Mesendoderm (in vitro differentiated cells): ENCODE measurements around the gene MAG.
A peak's percentile ranks its signal among the peaks of the same experiment; 100 is the strongest.

Source experiments
- DNase-seq: peaks from one replicate; pipeline ENCODE4 v3.0.0; 2013
- H2AK5ac ChIP-seq: 2 replicates; pipeline ENCODE4 v1.6.1; 2013; ENCODE audit warnings: low read length, inconsistent platforms
- H2BK120ac ChIP-seq: 2 replicates; pipeline ENCODE4 v1.6.1; 2013; ENCODE audit warnings: low read depth, mild to moderate bottlenecking, low read length, moderate library complexity, mixed read lengths
- H2BK15ac ChIP-seq: replicated peaks from 2 replicates; pipeline ENCODE4 v1.6.1; 2013; ENCODE audit warnings: low read depth, mild to moderate bottlenecking, moderate library complexity
- H2BK5ac ChIP-seq: 2 replicates; pipeline ENCODE4 v1.6.1; 2013; ENCODE audit warnings: low read length, inconsistent platforms
- H3K18ac ChIP-seq: 2 replicates; pipeline ENCODE4 v1.6.1; 2013; ENCODE audit warnings: mild to moderate bottlenecking, low read length, mixed read lengths
- H3K23ac ChIP-seq: one replicate; pipeline ENCODE4 v1.6.1; 2013; ENCODE audit warnings: low read length
- H3K27ac ChIP-seq: 2 replicates; pipeline ENCODE4 v1.5.1; 2013; ENCODE audit warnings: low read depth, mild to moderate bottlenecking, inconsistent platforms, low read length, moderate library complexity
- H3K27me3 ChIP-seq: 2 replicates; pipeline ENCODE4 v1.6.1; 2013; ENCODE audit warnings: low read length, control low read depth, mild to moderate bottlenecking, inconsistent platforms; ENCODE audit not compliant: insufficient read depth, poor library complexity
- H3K36me3 ChIP-seq: 2 replicates; pipeline ENCODE4 v1.6.1; 2013; ENCODE audit warnings: low read length, inconsistent platforms; ENCODE audit not compliant: control insufficient read depth, insufficient read depth
- H3K4ac ChIP-seq: one replicate; pipeline ENCODE4 v1.6.1; 2013; ENCODE audit warnings: low read depth, mild to moderate bottlenecking, low read length, moderate library complexity
- H3K4me1 ChIP-seq: 2 replicates; pipeline ENCODE4 v1.6.1; 2013; ENCODE audit warnings: low read depth, low read length, inconsistent platforms; ENCODE audit not compliant: control insufficient read depth
- H3K4me2 ChIP-seq: 2 replicates; pipeline ENCODE4 v1.6.1; 2013; ENCODE audit warnings: low read length
- H3K4me3 ChIP-seq: 2 replicates; pipeline ENCODE4 v1.5.1; 2013; ENCODE audit warnings: mild to moderate bottlenecking, low read length
- H3K56ac ChIP-seq: one replicate; pipeline ENCODE4 v1.6.1; 2013; ENCODE audit warnings: low read length
- H3K79me1 ChIP-seq: 2 replicates; pipeline ENCODE4 v1.6.1; 2013; ENCODE audit warnings: low read length, inconsistent platforms
- H3K79me2 ChIP-seq: 2 replicates; pipeline ENCODE4 v1.6.1; 2013; ENCODE audit warnings: mild to moderate bottlenecking, low read length; ENCODE audit not compliant: control insufficient read depth, insufficient read depth
- H3K9ac ChIP-seq: 2 replicates; pipeline ENCODE4 v1.6.1; 2013; ENCODE audit warnings: low read length, inconsistent platforms
- H4K5ac ChIP-seq: one replicate; pipeline ENCODE4 v1.6.1; 2013; ENCODE audit warnings: low read length
- H4K8ac ChIP-seq: one replicate; pipeline ENCODE4 v1.6.1; 2013; ENCODE audit warnings: low read depth, mild to moderate bottlenecking, control low read depth, low read length, moderate library complexity
- WGBS: extraction: QIAGEN DNeasy Blood & Tissue Kit; methylation state at CpG from one replicate; pipeline ENCODE4 v1.1.7; 2013; ENCODE audit warnings: low lambda C conversion rate, missing lambda C conversion rate; ENCODE audit not compliant: insufficient coverage; ENCODE audit errors: extremely low coverage; 5-methylcytosine and 5-hydroxymethylcytosine counted together

MAG gene

DNA sequence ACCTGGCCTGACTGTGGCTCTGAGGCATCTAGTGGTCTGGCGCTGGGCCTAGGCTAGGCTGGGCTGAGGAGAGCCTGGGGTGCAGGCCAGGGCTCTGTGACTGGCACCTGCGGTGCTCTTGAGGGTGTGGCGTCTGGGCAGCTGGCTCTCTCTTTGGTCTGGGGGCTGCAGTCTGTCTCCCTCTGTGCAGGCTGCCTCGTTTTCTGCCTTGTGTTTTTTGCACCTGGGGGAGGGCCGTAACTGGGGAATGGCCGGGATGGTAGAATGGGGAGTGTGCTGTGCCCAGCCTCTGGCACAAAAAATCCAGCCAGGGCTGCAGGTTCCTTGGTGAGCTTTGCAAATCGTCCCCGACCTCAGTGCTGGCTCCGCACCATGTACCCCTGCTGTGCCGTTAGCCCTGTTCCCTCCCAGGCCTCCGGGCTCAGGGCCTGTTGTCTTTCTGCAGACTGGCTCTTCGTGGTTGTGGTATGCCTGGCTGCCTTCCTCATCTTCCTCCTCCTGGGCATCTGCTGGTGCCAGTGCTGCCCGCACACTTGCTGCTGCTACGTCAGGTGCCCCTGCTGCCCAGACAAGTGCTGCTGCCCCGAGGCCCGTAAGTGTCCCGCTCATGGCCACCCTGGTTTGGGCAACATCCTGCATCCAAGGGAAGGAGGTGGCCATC is 29.7 kb upstream of the MAG start:
- WGBS, result no CpG with 5 or more reads among the region's 17 CpGs

DNA sequence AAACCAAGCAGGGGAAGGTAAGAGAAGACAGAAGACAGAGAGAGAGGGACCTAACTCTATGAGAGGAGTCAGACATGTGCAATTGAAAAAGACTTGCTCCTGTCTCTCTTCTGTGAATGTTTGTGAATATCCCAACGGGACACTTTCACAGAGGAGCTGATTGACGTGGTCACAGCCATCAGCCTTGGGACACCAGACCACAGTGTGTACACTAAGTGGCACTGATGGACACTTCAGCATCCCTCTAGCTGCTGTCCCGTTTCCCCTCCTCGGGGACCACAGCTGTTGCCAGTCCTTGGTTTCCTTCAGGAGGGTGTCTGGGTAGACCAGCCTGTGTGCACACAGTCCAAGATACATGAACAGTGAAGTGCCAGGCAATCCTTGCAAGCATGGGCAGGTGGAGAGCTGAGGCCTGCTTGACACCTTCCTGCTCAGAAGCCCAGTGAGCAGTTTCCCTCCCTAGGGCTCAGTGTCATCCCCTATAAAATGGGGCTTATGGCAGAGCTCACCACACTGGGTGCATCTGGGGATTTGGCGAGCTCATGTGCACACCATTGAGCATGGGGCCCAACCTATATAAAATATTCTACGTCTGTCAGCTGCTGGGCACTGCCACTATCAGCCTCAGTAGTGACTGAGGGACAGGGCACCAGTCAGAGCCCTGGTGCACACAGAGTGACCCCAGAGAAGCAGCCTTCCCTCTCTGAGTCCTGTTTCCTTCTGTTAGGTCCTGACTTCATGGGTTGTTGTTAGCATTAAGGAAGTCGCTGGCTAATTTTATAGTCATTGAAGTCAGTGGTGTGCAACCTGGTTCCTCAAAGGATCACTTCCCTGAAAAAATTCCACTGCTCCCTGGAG is 27.5 kb upstream of the MAG start:
- no peak overlapping the region for H3K23ac ChIP-seq
- H2BK15ac ChIP-seq, result no peak overlapping the region
- H3K79me2 ChIP-seq, result no peaks in the 10 kb centered on the region
- H3K18ac ChIP-seq, result no peak overlapping the region
- no peak for DNase-seq
- no peak overlapping the region for H2BK5ac ChIP-seq
- H3K9ac ChIP-seq, result no peak overlapping the region
- no peak overlapping the region for H3K4me3 ChIP-seq
- H3K27me3 ChIP-seq, result no peaks in the 10 kb centered on the region
- no peak overlapping the region for H3K4ac ChIP-seq
- H3K27ac ChIP-seq, result no peak overlapping the region
- H3K4me1 ChIP-seq, result no peaks in the 10 kb centered on the region
- no peak overlapping the region for H4K5ac ChIP-seq
- no peak overlapping the region for H2BK120ac ChIP-seq
- H4K8ac ChIP-seq, result no peak overlapping the region
- WGBS, result no CpG with 5 or more reads among the region's 7 CpGs
- H3K4me2 ChIP-seq, result no peak overlapping the region
- peaks cover 12% of the 10 kb centered on the region for H3K36me3 ChIP-seq
- no peak overlapping the region for H2AK5ac ChIP-seq
- no peak overlapping the region for H3K56ac ChIP-seq
- H3K79me1 ChIP-seq, result peaks cover 3% of the 10 kb centered on the region

More for the DNA sequence above, 29.7 kb upstream of the MAG start:
- Histone ChIP-seq H3K36me3 (peaks cover 12% of the 10 kb centered on the region), H3K18ac (no peak overlapping the region), H3K27ac (no peak overlapping the region), H2AK5ac (no peak overlapping the region), H2BK15ac (no peak overlapping the region), H2BK120ac (no peak overlapping the region), H3K23ac (no peak overlapping the region), H3K56ac (no peak overlapping the region), H3K4ac (no peak overlapping the region), H2BK5ac (no peak overlapping the region), H3K27me3 (no peaks in the 10 kb centered on the region), H3K4me2 (no peak overlapping the region), H3K79me2 (no peaks in the 10 kb centered on the region), H3K4me3 (no peak overlapping the region), H4K8ac (no peak overlapping the region), H3K4me1 (no peaks in the 10 kb centered on the region), H3K79me1 (peaks cover 5% of the 10 kb centered on the region), H3K9ac (no peak overlapping the region), H4K5ac (no peak overlapping the region)
- no peak for DNase-seq

DNA sequence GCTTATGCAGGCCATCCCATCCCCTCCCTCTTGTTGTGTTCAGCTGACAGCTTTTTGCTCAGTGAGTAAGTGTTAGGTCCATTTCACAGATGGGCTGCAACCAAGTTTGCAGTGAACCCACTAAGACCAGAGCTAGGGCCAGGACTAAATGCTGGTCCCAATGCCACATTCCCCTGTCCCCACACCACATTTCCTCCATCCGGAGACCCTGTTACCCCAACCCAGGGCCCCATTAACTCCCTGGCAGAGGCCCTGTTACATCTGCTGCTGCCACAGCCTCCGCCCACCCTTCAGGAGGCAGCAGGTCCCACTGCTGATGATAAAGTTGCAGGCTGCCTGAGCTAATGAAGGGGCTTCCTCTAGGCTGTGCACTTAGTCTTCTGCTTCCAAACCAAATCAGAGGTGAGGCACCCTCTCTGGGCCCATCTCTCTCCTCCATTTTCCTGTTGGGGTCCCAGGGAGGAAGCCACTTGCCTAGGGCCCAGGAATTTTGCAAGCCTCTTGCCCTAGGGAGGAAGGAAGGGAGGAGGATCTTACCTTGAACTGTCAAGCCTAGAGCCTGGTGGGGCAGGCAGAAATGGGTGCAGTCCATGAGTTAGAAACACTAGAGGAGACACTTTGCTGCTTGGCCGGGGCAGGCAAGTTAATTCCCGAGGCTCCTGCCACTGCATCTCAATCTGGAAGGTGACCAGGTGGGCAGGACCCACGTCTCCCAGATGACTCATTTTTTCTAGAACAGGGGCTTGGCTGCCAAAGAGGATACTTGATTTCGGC is 26.6 kb upstream of the MAG start:
- H3K4me3 ChIP-seq, result no peak overlapping the region
- no peak overlapping the region for H2AK5ac ChIP-seq
- DNase-seq, result no peak
- no peak overlapping the region for H3K56ac ChIP-seq
- H3K4me2 ChIP-seq, result no peak overlapping the region
- H3K79me1 ChIP-seq, result peaks cover 6% of the 10 kb centered on the region
- no peak overlapping the region for H3K23ac ChIP-seq
- WGBS, result no CpG with 5 or more reads among the region's 6 CpGs
- no peak overlapping the region for H3K27ac ChIP-seq
- no peak overlapping the region for H4K5ac ChIP-seq
- peaks cover 15% of the 10 kb centered on the region for H3K36me3 ChIP-seq
- no peaks in the 10 kb centered on the region for H3K27me3 ChIP-seq
- no peak overlapping the region for H4K8ac ChIP-seq
- H3K9ac ChIP-seq, result no peak overlapping the region
- H3K4ac ChIP-seq, result no peak overlapping the region
- H2BK5ac ChIP-seq, result no peak overlapping the region
- H3K79me2 ChIP-seq, result peaks cover 3% of the 10 kb centered on the region
- H2BK120ac ChIP-seq, result no peak overlapping the region
- no peak overlapping the region for H2BK15ac ChIP-seq
- peaks cover 2% of the 10 kb centered on the region for H3K4me1 ChIP-seq
- no peak overlapping the region for H3K18ac ChIP-seq

DNA sequence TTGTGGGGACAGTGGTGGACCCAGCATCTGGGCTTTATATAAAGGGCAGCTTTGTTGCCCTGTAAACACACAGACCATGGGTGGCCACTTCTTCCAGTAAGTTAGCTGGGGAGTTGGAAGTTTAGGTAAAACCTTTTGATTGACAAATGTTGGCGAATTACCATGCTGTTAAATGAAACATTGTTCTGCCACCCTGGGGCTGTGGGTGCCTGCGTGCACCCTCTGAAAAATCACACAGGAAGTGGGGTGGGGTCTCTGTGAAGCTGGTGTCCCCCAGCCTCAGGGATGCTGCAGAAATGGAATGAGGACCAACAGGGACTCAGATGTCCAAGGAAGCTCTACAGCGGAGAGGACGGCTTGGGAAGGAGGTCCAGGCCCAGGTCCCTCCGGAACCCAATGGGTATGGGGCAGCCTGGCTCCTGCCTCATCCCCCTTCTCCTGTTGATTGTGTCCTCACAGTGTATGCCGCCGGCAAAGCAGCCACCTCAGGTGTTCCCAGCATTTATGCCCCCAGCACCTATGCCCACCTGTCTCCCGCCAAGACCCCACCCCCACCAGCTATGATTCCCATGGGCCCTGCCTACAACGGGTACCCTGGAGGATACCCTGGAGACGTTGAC is 26.0 kb upstream of the MAG start:
- no peak overlapping the region for H2BK5ac ChIP-seq
- H3K18ac ChIP-seq, result no peak overlapping the region
- H3K9ac ChIP-seq, result no peak overlapping the region
- H4K8ac ChIP-seq, result no peak overlapping the region
- H3K4ac ChIP-seq, result no peak overlapping the region
- H3K56ac ChIP-seq, result no peak overlapping the region
- peaks cover 2% of the 10 kb centered on the region for H3K4me1 ChIP-seq
- no peak for DNase-seq
- peaks cover 15% of the 10 kb centered on the region for H3K36me3 ChIP-seq
- no peak overlapping the region for H4K5ac ChIP-seq
- H3K4me3 ChIP-seq, result no peak overlapping the region
- no peak overlapping the region for H2BK120ac ChIP-seq
- H3K27me3 ChIP-seq, result no peaks in the 10 kb centered on the region
- H2AK5ac ChIP-seq, result no peak overlapping the region
- H3K4me2 ChIP-seq, result no peak overlapping the region
- H2BK15ac ChIP-seq, result no peak overlapping the region
- no peak overlapping the region for H3K27ac ChIP-seq
- no peak overlapping the region for H3K23ac ChIP-seq
- H3K79me1 ChIP-seq, result peaks cover 7% of the 10 kb centered on the region
- WGBS, result no CpG with 5 or more reads among the region's 10 CpGs
- peaks cover 3% of the 10 kb centered on the region for H3K79me2 ChIP-seq

DNA sequence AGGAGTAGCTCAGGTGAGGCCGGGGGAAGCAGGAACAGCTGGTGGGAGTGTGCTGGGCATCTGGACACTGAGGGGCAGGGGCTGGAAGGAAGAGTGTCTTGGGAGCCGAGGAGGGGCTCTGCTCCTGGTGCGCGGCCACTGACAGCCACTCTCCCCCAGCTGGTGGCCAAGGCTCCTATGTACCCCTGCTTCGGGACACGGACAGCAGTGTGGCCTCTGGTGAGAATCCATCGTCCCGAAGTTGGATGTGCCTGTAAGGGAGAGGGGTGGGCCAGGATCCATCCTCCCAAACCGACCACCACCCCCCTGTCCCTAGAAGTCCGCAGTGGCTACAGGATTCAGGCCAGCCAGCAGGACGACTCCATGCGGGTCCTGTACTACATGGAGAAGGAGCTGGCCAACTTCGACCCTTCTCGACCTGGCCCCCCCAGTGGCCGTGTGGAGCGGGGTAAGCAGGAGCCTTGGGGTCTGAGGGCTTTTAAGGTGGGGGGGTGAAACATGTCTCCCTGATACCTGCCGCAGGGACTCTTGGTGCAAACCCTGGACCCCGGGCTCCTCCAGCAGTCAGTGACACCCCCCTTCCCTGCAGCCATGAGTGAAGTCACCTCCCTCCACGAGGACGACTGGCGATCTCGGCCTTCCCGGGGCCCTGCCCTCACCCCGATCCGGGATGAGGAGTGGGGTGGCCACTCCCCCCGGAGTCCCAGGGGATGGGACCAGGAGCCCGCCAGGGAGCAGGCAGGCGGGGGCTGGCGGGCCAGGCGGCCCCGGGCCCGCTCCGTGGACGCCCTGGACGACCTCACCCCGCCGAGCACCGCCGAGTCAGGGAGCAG is 25.2 kb upstream of the MAG start:
- no peak overlapping the region for H2BK120ac ChIP-seq
- no peak overlapping the region for H3K4me3 ChIP-seq
- peak overlapping the region; percentile 95 for H3K56ac ChIP-seq
- H3K23ac ChIP-seq, result no peak overlapping the region
- no peak overlapping the region for H3K4ac ChIP-seq
- peaks cover 2% of the 10 kb centered on the region for H3K4me1 ChIP-seq
- H4K5ac ChIP-seq, result no peak overlapping the region
- peaks cover 3% of the 10 kb centered on the region for H3K79me2 ChIP-seq
- H2AK5ac ChIP-seq, result no peak overlapping the region
- peak overlapping the region; percentile 89 for H3K9ac ChIP-seq
- no peak for DNase-seq
- H4K8ac ChIP-seq, result no peak overlapping the region
- peaks cover 18% of the 10 kb centered on the region for H3K36me3 ChIP-seq
- peaks cover 11% of the 10 kb centered on the region for H3K79me1 ChIP-seq
- H3K27me3 ChIP-seq, result no peaks in the 10 kb centered on the region
- no peak overlapping the region for H3K4me2 ChIP-seq
- no peak overlapping the region for H2BK15ac ChIP-seq
- H3K27ac ChIP-seq, result peak overlapping the region; percentile 84
- WGBS, result no CpG with 5 or more reads among the region's 39 CpGs
- H3K18ac ChIP-seq, result no peak overlapping the region
- H2BK5ac ChIP-seq, result no peak overlapping the region
